ENCODE measurements around the gene KRTAP20-4.

Gene KRTAP20-4

GRCh38 chr21:30620522-30620921 lies at the start of gene KRTAP20-4:
KRTAP20-4 (plus strand) TSS chr21:30620627.
- no peak for DNase-seq (ENCODE audit: low spot score)

GRCh38 chr21:30577766-30578165 lies 42.7 kb upstream of the KRTAP20-4 start:
- DNase-seq (ENCODE audit: low spot score): no peak

- DNase-seq (ENCODE audit: low spot score): no peak
Measured at GRCh38 chr21:30579346-30579745, 41.1 kb upstream of the KRTAP20-4 start.

- no peak for DNase-seq (ENCODE audit: low spot score)
Measured at GRCh38 chr21:30580132-30580531, 40.3 kb upstream of the KRTAP20-4 start.

GRCh38 chr21:30582870-30583269 lies 37.6 kb upstream of the KRTAP20-4 start:
- DNase-seq (ENCODE audit: low spot score): no peak

GRCh38 chr21:30590297-30590696 lies 30.1 kb upstream of the KRTAP20-4 start, which contains the start of gene KRTAP22-2:
KRTAP22-2 (minus strand) TSS chr21:30590397.
- DNase-seq (ENCODE audit: low spot score): no peak

- no peak for DNase-seq (ENCODE audit: low spot score)
Measured at GRCh38 chr21:30592140-30592539, 28.3 kb upstream of the KRTAP20-4 start, which contains the start of gene KRTAP6-3. KRTAP6-3 (plus strand) TSS chr21:30592440; CDS start chr21:30592446, 6 bp downstream.

- DNase-seq (ENCODE audit: low spot score): no peak
Measured at GRCh38 chr21:30598802-30599201, 21.6 kb upstream of the KRTAP20-4 start, which contains the start of gene KRTAP6-2. KRTAP6-2 (minus strand) TSS chr21:30598902; CDS start chr21:30598874, 28 bp downstream.

GRCh38 chr21:30600787-30601186 lies 19.6 kb upstream of the KRTAP20-4 start, which contains the start of gene KRTAP22-1:
KRTAP22-1 (plus strand) TSS chr21:30601087.
- DNase-seq (ENCODE audit: low spot score): no peak

- no peak for DNase-seq (ENCODE audit: low spot score)
Measured at GRCh38 chr21:30605968-30606367, 14.5 kb upstream of the KRTAP20-4 start.

GRCh38 chr21:30612132-30612531 lies 8.3 kb upstream of the KRTAP20-4 start:
- DNase-seq (ENCODE audit: low spot score): no peak

- DNase-seq (ENCODE audit: low spot score): no peak
Measured at GRCh38 chr21:30613836-30614235, 6.6 kb upstream of the KRTAP20-4 start, which contains the start of gene KRTAP6-1. KRTAP6-1 (minus strand) TSS chr21:30613930; CDS start chr21:30613904, 26 bp downstream.

GRCh38 chr21:30615199-30615598 lies 5.2 kb upstream of the KRTAP20-4 start:
- DNase-seq (ENCODE audit: low spot score): no peak

GRCh38 chr21:30616125-30616524 lies 4.3 kb upstream of the KRTAP20-4 start, which contains the start of gene KRTAP20-1:
KRTAP20-1 (plus strand) TSS chr21:30616425; CDS start chr21:30616455, 30 bp downstream.
- DNase-seq (ENCODE audit: low spot score): no peak

GRCh38 chr21:30620080-30620479 lies 347 bp upstream of the KRTAP20-4 start:
- no peak for DNase-seq (ENCODE audit: low spot score)

- DNase-seq (ENCODE audit: low spot score): no peak
Measured at GRCh38 chr21:30623362-30623761, 2.9 kb downstream of the KRTAP20-4 start.

GRCh38 chr21:30625449-30626165 lies 5.2 kb downstream of the KRTAP20-4 start:
- no peak for DNase-seq (ENCODE audit: low spot score)

- DNase-seq (ENCODE audit: low spot score): no peak
Measured at GRCh38 chr21:30628109-30628508, 7.7 kb downstream of the KRTAP20-4 start.

GRCh38 chr21:30629200-30629599 lies 8.8 kb downstream of the KRTAP20-4 start:
- DNase-seq (ENCODE audit: low spot score): no peak

GRCh38 chr21:30634906-30635305 lies 14.5 kb downstream of the KRTAP20-4 start, which contains the start of gene KRTAP20-2:
KRTAP20-2 (plus strand) TSS chr21:30635206; CDS start chr21:30635264, 58 bp downstream.
- DNase-seq (ENCODE audit: low spot score): no peak

GRCh38 chr21:30638686-30639085 lies 18.3 kb downstream of the KRTAP20-4 start:
- DNase-seq (ENCODE audit: low spot score): no peak

GRCh38 chr21:30642564-30642963 lies 22.1 kb downstream of the KRTAP20-4 start, which contains the start of gene KRTAP20-3:
KRTAP20-3 (plus strand) TSS chr21:30642864.
- no peak for DNase-seq (ENCODE audit: low spot score)

GRCh38 chr21:30646904-30647414 lies 26.5 kb downstream of the KRTAP20-4 start:
- DNase-seq (ENCODE audit: low spot score): no peak
